K562 (cell line): ENCODE results near the gene SFMBT2.

Source experiments
- FOSL1 ChIP-seq: fragments of 200-800 bp; sonication (Bioruptor generic); conservative IDR thresholded peaks from 2 replicates; pipeline ENCODE4 v1.6.1; 2016; ENCODE audit warnings: missing genetic modification characterization, missing compliant biosample characterization
- FOXJ3 ChIP-seq: sonication (generic); formaldehyde crosslinking; IDR thresholded peaks from 2 replicates; pipeline ENCODE4 v1.4.0; 2020; ENCODE audit warnings: mild to moderate bottlenecking, missing genetic modification reagents
- HBP1 ChIP-seq: fragments of 450-650 bp; formaldehyde crosslinking; IDR thresholded peaks from 2 replicates; pipeline ENCODE4 v1.4.0; 2022; ENCODE audit warnings: missing genetic modification characterization

GRCh38 chr10:7281429-7281828, 129.4 kb downstream of the SFMBT2 start:
- TF ChIP-seq HBP1 (no peak), FOXJ3 (CRISPR knock-in tag) (no peak), FOSL1 (no peak)
